Neuronal stem cell (in vitro differentiated cells): ENCODE measurements around the gene LSM11.
A peak's percentile ranks its signal among the peaks of the same experiment; 100 is the strongest.

Experiments used
- DNase-seq: peaks from one replicate; pipeline ENCODE4 v3.0.0-alpha.2; 2013; ENCODE audit warnings: low spot score
- H2AFZ ChIP-seq: one replicate; pipeline ENCODE4 v1.6.1; 2013; ENCODE audit warnings: mild to moderate bottlenecking, low read length, inconsistent platforms
- H2AK5ac ChIP-seq: 2 replicates; pipeline ENCODE4 v1.6.1; 2013; ENCODE audit warnings: low read depth, mild to moderate bottlenecking, inconsistent platforms, low read length, moderate library complexity, mixed read lengths
- H2BK120ac ChIP-seq: 2 replicates; pipeline ENCODE4 v1.6.1; 2013; ENCODE audit warnings: low read depth, mild to moderate bottlenecking, inconsistent platforms, low read length, moderate library complexity, mixed read lengths
- H2BK12ac ChIP-seq: one replicate; pipeline ENCODE4 v1.6.1; 2013; ENCODE audit warnings: low read length, inconsistent platforms
- H2BK15ac ChIP-seq: 2 replicates; pipeline ENCODE4 v1.6.1; 2013; ENCODE audit warnings: mild to moderate bottlenecking, low read length, inconsistent platforms, mixed read lengths
- H2BK5ac ChIP-seq: one replicate; pipeline ENCODE4 v1.6.1; 2013; ENCODE audit warnings: inconsistent platforms, mild to moderate bottlenecking, low read length, moderate library complexity
- H3K14ac ChIP-seq: one replicate; pipeline ENCODE4 v1.6.1; 2013; ENCODE audit warnings: low read length, inconsistent platforms
- H3K18ac ChIP-seq: 2 replicates; pipeline ENCODE4 v1.6.1; 2013; ENCODE audit warnings: low read length, inconsistent platforms
- H3K23ac ChIP-seq: 2 replicates; pipeline ENCODE4 v1.6.1; 2013; ENCODE audit warnings: low read depth, mild to moderate bottlenecking, mixed read lengths, low read length, inconsistent platforms; ENCODE audit not compliant: poor library complexity
- H3K27ac ChIP-seq: replicated peaks from 3 replicates; pipeline ENCODE4 v1.5.1; 2013; ENCODE audit warnings: low read length, inconsistent platforms
- H3K27me3 ChIP-seq, 3 experiments: 2 replicates each; pipeline ENCODE4 v1.6.1; 2013; ENCODE audit warnings: low read length in 3 of 3, mild to moderate bottlenecking in 2 of 3, inconsistent platforms in 1 of 3, low read depth in 1 of 3, mixed read lengths in 1 of 3, moderate library complexity in 1 of 3; ENCODE audit not compliant: control insufficient read depth in 3 of 3, insufficient read depth in 3 of 3
- H3K36me3 ChIP-seq, 2 donors: replicated peaks in 1 of 2; 2 replicates each; pipeline ENCODE4 v1.6.1; 2013; ENCODE audit warnings: low read length in 2 of 2; ENCODE audit not compliant: control insufficient read depth in 2 of 2, insufficient read depth in 2 of 2
- H3K4ac ChIP-seq: 2 replicates; pipeline ENCODE4 v1.6.1; 2013; ENCODE audit warnings: inconsistent platforms, mild to moderate bottlenecking, low read length, moderate library complexity
- H3K4me1 ChIP-seq, 2 donors: 1 replicate in 1 of 2; 2 replicates in 1 of 2; pipeline ENCODE4 v1.6.1; 2013; ENCODE audit warnings: low read length in 2 of 2, low read depth in 1 of 2; ENCODE audit not compliant: control insufficient read depth in 2 of 2, insufficient read depth in 1 of 2
- H3K4me2 ChIP-seq: one replicate; pipeline ENCODE4 v1.6.1; 2013; ENCODE audit warnings: mild to moderate bottlenecking, low read length, inconsistent platforms; ENCODE audit not compliant: insufficient read depth, poor library complexity, severe bottlenecking
- H3K4me3 ChIP-seq, 2 donors: 2 replicates each; pipeline ENCODE4 v1.5.1; 2013; ENCODE audit warnings: low read length in 2 of 2, mild to moderate bottlenecking in 2 of 2, inconsistent platforms in 1 of 2, moderate library complexity in 1 of 2
- H3K79me1 ChIP-seq: one replicate; pipeline ENCODE4 v1.6.1; 2013; ENCODE audit warnings: low read depth, mild to moderate bottlenecking, inconsistent platforms, low read length, moderate library complexity
- H3K9ac ChIP-seq: one replicate; pipeline ENCODE4 v1.6.1; 2013; ENCODE audit warnings: mild to moderate bottlenecking, low read depth, low read length, inconsistent platforms; ENCODE audit not compliant: poor library complexity
- H3K9me3 ChIP-seq, 2 donors: replicated peaks in 1 of 2; 2 replicates each; pipeline versions ENCODE3 to v1.6.1; 2013; ENCODE audit warnings: low read length in 2 of 2, mild to moderate bottlenecking in 2 of 2, inconsistent platforms in 1 of 2, low read depth in 1 of 2, mixed read lengths in 1 of 2, moderate library complexity in 1 of 2; ENCODE audit not compliant: control insufficient read depth in 2 of 2, insufficient read depth in 1 of 2
- H4K8ac ChIP-seq: one replicate; pipeline ENCODE4 v1.6.1; 2013; ENCODE audit warnings: low read depth, mild to moderate bottlenecking, inconsistent platforms, low read length, moderate library complexity
- H4K91ac ChIP-seq: one replicate; pipeline ENCODE4 v1.6.1; 2013; ENCODE audit warnings: low read length, low read depth, mild to moderate bottlenecking, inconsistent platforms; ENCODE audit not compliant: poor library complexity
- WGBS, 2 donors: extraction: QIAGEN DNeasy Blood & Tissue Kit; methylation state at CpG; one replicate each; pipeline ENCODE4 v1.1.7; 2013; ENCODE audit warnings: missing lambda C conversion rate in 2 of 2, mixed read lengths in 1 of 2; ENCODE audit not compliant: insufficient read length in 2 of 2, insufficient replicate concordance in 1 of 2; ENCODE audit errors: extremely low coverage in 2 of 2; 5-methylcytosine and 5-hydroxymethylcytosine counted together

Gene LSM11

GRCh38 chr5:157745041-157745456 is 1.5 kb downstream of the LSM11 start:
- Histone ChIP-seq H3K27ac (no peak overlapping the region), H2BK5ac (no peak overlapping the region), H3K4me2 (peak overlapping the region; percentile 51), H2BK15ac (no peak overlapping the region), H3K4ac (no peak overlapping the region), H3K27me3 (no peaks in the 10 kb centered on the region), H2BK120ac (no peak overlapping the region), H3K9me3 (no peaks in the 10 kb centered on the region), H2AK5ac (no peak overlapping the region), H3K79me1 (peaks cover 2% of the 10 kb centered on the region), H3K23ac (no peak overlapping the region), H3K36me3 (peaks cover 0 to 5% of the 10 kb centered on the region in 2 donors), H2BK12ac (no peak overlapping the region), H2AFZ (peak overlapping the region; percentile 91), H3K9ac (no peak overlapping the region), H3K18ac (no peak overlapping the region), H3K4me3 (peak overlapping the region in 1 of 2 donors; percentile 63), H4K91ac (no peak overlapping the region), H4K8ac (no peak overlapping the region), H3K14ac (no peak overlapping the region), H3K4me1 (peaks cover 4 to 14% of the 10 kb centered on the region in 2 donors)
- WGBS, 2 donors = no CpG with 5 or more reads among the region's 4 CpGs
- no peak for DNase-seq

DNA sequence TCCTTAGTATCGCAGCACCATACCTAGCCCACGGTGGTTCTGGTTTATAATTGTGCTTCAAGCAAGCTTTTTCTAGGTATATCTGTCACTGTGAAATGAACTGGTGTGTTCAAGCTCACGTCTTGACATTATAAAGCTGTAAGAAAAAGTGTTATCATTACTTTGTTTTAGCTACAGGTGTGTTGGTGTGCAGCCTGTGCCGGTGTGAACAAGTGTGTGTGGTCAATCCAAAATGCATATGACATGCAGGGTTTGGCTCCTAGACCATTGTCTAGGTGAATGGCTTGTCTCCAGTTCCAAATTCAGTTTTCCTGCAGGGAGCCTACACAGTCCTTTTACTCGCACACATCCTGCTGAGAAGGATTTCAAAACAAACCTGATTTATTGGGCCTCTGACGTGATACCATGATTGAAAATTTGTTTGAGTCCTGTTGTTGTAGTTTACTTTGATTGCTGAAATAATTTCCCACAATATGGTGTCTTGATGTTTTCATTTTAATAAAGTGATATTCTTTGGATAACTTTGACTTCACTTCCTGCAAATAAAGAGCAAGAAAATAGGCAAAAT is 3.7 kb downstream of the LSM11 start:
- no peak for DNase-seq
- Histone ChIP-seq H3K4ac (no peak overlapping the region), H3K9me3 (no peaks in the 10 kb centered on the region), H2BK120ac (no peak overlapping the region), H3K27me3 (no peaks in the 10 kb centered on the region), H4K91ac (no peak overlapping the region), H2BK5ac (no peak overlapping the region), H3K4me2 (no peak overlapping the region), H3K36me3 (peaks cover 0 to 6% of the 10 kb centered on the region in 2 donors), H3K4me3 (no peak overlapping the region), H3K79me1 (peaks cover 2% of the 10 kb centered on the region), H3K4me1 (peaks cover 4 to 14% of the 10 kb centered on the region in 2 donors), H2BK12ac (no peak overlapping the region), H3K23ac (no peak overlapping the region), H2AK5ac (no peak overlapping the region), H2AFZ (no peak overlapping the region), H4K8ac (no peak overlapping the region), H3K14ac (no peak overlapping the region), H2BK15ac (no peak overlapping the region), H3K27ac (no peak overlapping the region), H3K18ac (no peak overlapping the region), H3K9ac (no peak overlapping the region)
- WGBS, 2 donors = no CpG with 5 or more reads among the region's 6 CpGs

DNA sequence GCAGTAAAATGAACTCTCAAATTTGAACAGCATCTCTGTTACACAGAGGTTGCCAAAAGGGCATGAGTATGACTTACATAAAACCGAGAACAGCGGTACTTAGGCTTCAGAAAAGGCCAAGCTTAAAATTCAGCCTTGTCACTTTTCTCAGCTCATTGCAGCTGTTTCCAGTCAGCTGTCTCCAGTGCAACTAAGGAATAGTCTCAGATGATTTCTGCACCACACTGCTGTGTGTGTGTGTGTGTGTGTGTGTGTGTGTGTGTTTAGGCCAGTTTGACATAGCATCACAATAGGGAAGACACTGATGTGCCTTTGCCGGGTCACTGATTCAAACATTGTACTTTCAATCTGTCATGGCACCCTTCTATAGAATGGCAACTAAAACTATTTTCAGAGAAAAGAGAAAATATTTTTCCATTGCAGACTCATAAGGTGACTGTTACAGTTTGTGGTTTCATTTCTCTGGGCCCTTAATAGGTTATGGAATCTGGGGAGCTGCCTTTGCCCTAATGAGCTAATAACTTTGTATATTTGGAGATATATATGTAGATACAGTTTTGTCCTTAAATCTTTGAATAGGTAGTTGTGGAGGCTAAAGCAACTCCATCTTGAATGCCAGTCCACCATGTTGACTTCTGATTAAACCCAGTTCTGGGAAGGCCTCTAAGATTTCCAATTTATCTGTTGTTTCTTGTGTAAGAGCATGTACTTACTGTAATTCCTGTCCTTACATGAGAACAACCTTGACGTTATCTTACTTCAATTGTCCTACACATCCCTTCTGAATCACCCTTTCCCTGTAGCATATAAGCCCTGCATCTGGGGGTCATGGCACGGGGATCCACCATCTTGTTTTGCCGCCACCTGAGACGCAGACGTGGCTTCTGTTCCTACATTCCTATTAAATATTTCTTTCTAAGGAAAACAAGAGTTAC is 4.5 kb downstream of the LSM11 start:
- WGBS, 2 donors = no CpG with 5 or more reads among the region's 8 CpGs
- H3K4ac ChIP-seq = no peak overlapping the region
- H3K27ac ChIP-seq = no peak overlapping the region

DNA sequence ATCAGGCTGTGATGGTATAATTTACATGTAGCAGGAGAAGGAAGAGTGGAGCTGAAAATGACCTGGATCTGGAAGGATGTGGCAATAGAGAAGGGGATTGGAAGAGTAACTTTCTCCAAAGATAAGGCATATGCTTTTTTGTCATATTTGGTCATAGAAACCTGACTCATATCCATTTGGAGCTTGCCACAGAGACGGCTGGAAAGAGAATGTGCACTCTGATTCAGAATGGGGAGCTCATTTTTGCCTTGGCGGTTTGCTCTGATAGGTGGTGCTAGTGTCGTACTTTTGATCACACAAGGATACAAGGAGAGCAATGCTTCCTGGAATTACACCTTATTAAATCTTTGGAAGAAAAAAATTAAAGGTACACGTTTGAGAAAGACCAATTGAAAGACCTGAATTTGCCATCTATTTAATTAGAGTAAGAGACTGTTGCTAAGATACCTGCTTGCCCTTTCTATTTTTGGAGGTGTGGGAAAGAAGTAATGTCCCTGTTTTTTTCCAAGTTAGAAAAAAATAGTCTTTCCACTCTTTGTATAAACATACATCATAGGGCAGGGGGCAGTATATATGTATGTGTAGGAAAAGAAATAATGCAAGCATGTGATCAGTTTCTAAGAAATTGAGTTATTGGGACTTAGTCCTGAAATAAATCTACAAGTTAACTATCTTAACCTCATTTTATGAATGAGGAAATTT is 5.4 kb downstream of the LSM11 start:
- no peak overlapping the region for H4K91ac ChIP-seq
- no peak overlapping the region for H3K27ac ChIP-seq
- no peak for DNase-seq
- H2BK120ac ChIP-seq = no peak overlapping the region
- H2BK12ac ChIP-seq = no peak overlapping the region
- H3K36me3 ChIP-seq = peaks cover 1 to 18% of the 10 kb centered on the region in 2 donors
- H3K79me1 ChIP-seq = peaks cover 2% of the 10 kb centered on the region
- no peak overlapping the region for H2BK15ac ChIP-seq
- no peak overlapping the region for H2BK5ac ChIP-seq
- H3K4ac ChIP-seq = no peak overlapping the region
- H3K18ac ChIP-seq = no peak overlapping the region
- H3K4me2 ChIP-seq = no peak overlapping the region
- no peak overlapping the region for H3K23ac ChIP-seq
- no peak overlapping the region for H3K14ac ChIP-seq
- no peak overlapping the region for H3K4me3 ChIP-seq
- no peaks in the 10 kb centered on the region for H3K27me3 ChIP-seq
- H3K4me1 ChIP-seq = peaks cover 4 to 14% of the 10 kb centered on the region in 2 donors
- no peak overlapping the region for H3K9ac ChIP-seq
- no peak overlapping the region for H4K8ac ChIP-seq
- no peak overlapping the region for H2AFZ ChIP-seq
- H2AK5ac ChIP-seq = no peak overlapping the region
- WGBS, 2 donors = no CpG with 5 or more reads among the region's 4 CpGs
- no peaks in the 10 kb centered on the region for H3K9me3 ChIP-seq

More for the DNA sequence above, 4.5 kb downstream of the LSM11 start:
- Histone ChIP-seq H2BK5ac (no peak overlapping the region), H4K8ac (no peak overlapping the region), H3K9ac (no peak overlapping the region), H4K91ac (no peak overlapping the region), H3K36me3 (peaks cover 0 to 9% of the 10 kb centered on the region in 2 donors), H3K4me2 (no peak overlapping the region), H2AFZ (no peak overlapping the region), H2AK5ac (no peak overlapping the region), H3K9me3 (no peaks in the 10 kb centered on the region), H2BK15ac (no peak overlapping the region), H3K23ac (no peak overlapping the region), H2BK12ac (no peak overlapping the region), H3K14ac (no peak overlapping the region), H3K4me1 (peaks cover 4 to 14% of the 10 kb centered on the region in 2 donors), H3K27me3 (no peaks in the 10 kb centered on the region), H2BK120ac (no peak overlapping the region), H3K18ac (no peak overlapping the region), H3K4me3 (no peak overlapping the region), H3K79me1 (peaks cover 2% of the 10 kb centered on the region)
- no peak for DNase-seq
